Calu3 (cell line): ENCODE measurements around the gene PPIL1. TPM values are rescaled to one million over a fixed set of nuclear protein-coding genes. Genes with fewer than 3 reads are reported as not detected.

ENCODE experiments used
- BruUV-seq: library from RNA; stranded (reverse); fragments of 400-500 nt; replicated peaks from 2 replicates; lab custom pipeline; 2021; lab: Mats Ljungman, UMichigan
- CTCF ChIA-PET: fragments of 300-600 bp; sonication (Branson Sonifier 250); formaldehyde crosslinking; loops from one replicate; lab custom pipeline; 2022; ENCODE audit warnings: antibody characterized with exemption; lab: Charles Lee
- DNase-seq: peaks from one replicate; pipeline ENCODE4 v3.0.0; 2022
- H3K27ac Mint-ChIP-seq: one replicate; pipeline ENCODE4 v1.8.0; 2022; ENCODE audit warnings: mixed read lengths; ENCODE audit not compliant: unreplicated experiment
- H3K27me3 Mint-ChIP-seq: one replicate; pipeline ENCODE4 v1.8.0; 2022; ENCODE audit warnings: mixed read lengths; ENCODE audit not compliant: unreplicated experiment
- H3K36me3 Mint-ChIP-seq: one replicate; pipeline ENCODE4 v1.8.0; 2022; ENCODE audit warnings: mild to moderate bottlenecking, moderate library complexity, mixed read lengths; ENCODE audit not compliant: insufficient read depth, unreplicated experiment
- H3K4me1 Mint-ChIP-seq: one replicate; pipeline ENCODE4 v1.8.0; 2022; ENCODE audit warnings: mild to moderate bottlenecking, low read depth, mixed read lengths; ENCODE audit not compliant: unreplicated experiment
- H3K4me3 Mint-ChIP-seq: one replicate; pipeline ENCODE4 v1.8.0; 2022; ENCODE audit warnings: mild to moderate bottlenecking, low read depth, moderate library complexity, mixed read lengths; ENCODE audit not compliant: unreplicated experiment
- H3K9me3 Mint-ChIP-seq: one replicate; pipeline ENCODE4 v1.8.0; 2022; ENCODE audit warnings: low read depth, mixed read lengths; ENCODE audit not compliant: unreplicated experiment
- intact Hi-C: fragments of 100-400 bp; cut with micrococcal nuclease; formaldehyde crosslinking; loops from one replicate; pipeline ENCODE4 v1.10.0; 2022; ENCODE audit not compliant: unreplicated experiment
- total RNA-seq: library from RNA; stranded (reverse); gene quantifications from 2 replicates; pipeline ENCODE4 v1.2.3, GENCODE V29; 2022
- TF ChIP-seq, protein P1 (sequence below): fragments of 200-600 bp; IDR thresholded peaks from one replicate; pipeline ENCODE4 v1.8.0; 2022; ENCODE audit warnings: antibody characterized with exemption; ENCODE audit not compliant: unreplicated experiment

PPIL1 gene
- total RNA-seq, 1 experiment from 2014 or later, result 64.4 TPM

DNA sequence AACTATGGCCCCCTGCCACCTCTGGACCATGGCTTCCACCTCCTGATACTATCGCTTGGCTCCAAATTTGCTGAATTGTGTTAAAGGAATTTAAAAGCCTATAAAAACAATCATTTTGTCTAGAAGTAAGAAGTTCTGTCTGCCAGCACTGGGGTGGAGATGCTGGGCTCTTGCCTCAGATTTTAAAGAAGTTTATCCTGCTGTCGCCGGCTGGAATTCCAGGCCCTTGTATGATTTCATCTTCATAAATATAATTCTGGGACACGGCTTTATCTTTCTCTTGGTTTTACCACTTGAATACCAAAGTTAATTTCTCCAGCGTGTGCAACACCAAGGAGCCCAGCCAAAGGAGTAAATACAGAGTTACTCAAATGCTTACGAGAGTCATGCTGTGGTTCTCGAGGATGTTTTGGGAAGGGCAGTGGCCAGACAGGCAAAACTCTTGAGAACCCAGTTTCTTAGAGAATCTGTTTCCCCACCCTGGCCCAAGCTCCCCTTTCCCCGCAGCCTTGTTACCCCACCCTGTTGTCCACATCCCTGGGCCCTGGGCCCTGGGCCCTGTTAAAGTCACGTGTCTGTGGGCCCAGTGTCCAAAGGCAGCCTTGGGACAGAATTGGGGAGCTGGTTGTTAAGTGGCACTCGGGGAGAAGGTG is 43.1 kb upstream of the PPIL1 start:
- BruUV-seq, result no TSS peak
- H3K4me1 Mint-ChIP-seq, result peaks cover 64% of the 10 kb centered on the region
- H3K4me3 Mint-ChIP-seq, result no peak overlapping the region
- no peaks in the 10 kb centered on the region for H3K9me3 Mint-ChIP-seq
- peaks cover 40% of the 10 kb centered on the region for H3K36me3 Mint-ChIP-seq
- H3K27me3 Mint-ChIP-seq, result no peaks in the 10 kb centered on the region
- CTCF ChIA-PET, result interaction anchor here (0.7 kb wide), 1 partner anchor 127 kb away, joined by 3 read pairs; no protein-coding TSS in a partner anchor
- intact Hi-C loops, result loop anchor here (10.0 kb wide), 2 partner anchors 67 to 257 kb away; partner anchors contain the start of genes MTCH1 and PIM1
- DNase-seq, result no peak
- no peak overlapping the region for H3K27ac Mint-ChIP-seq
- TF ChIP-seq, protein P1, sequence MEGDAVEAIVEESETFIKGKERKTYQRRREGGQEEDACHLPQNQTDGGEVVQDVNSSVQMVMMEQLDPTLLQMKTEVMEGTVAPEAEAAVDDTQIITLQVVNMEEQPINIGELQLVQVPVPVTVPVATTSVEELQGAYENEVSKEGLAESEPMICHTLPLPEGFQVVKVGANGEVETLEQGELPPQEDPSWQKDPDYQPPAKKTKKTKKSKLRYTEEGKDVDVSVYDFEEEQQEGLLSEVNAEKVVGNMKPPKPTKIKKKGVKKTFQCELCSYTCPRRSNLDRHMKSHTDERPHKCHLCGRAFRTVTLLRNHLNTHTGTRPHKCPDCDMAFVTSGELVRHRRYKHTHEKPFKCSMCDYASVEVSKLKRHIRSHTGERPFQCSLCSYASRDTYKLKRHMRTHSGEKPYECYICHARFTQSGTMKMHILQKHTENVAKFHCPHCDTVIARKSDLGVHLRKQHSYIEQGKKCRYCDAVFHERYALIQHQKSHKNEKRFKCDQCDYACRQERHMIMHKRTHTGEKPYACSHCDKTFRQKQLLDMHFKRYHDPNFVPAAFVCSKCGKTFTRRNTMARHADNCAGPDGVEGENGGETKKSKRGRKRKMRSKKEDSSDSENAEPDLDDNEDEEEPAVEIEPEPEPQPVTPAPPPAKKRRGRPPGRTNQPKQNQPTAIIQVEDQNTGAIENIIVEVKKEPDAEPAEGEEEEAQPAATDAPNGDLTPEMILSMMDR, result no peak

DNA sequence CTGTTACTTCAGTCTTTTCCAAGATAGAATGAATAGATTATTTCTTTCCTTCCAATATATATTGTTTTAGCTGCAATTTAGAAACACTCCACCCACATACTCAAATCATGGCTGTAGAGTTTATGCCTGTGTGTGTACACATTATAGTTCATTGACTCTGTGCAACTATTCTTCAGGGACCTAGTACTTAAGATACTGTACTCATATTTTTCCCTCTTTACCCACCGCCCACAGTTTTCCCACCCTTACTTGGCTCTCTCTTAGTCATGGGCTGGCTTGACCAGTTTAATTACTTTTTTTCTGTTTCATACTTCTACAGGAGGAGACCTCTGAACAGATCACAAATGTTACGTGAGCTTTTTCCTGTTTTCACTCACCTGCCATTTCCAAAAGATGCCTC is 41.5 kb upstream of the PPIL1 start:
- CTCF ChIA-PET, result interaction anchor here (0.6 to 1.1 kb wide), 3 partner anchors 15 to 102 kb away, joined by 3 to 6 read pairs (median 4); no protein-coding TSS in a partner anchor
- Mint-ChIP-seq H3K9me3 (no peaks in the 10 kb centered on the region), H3K36me3 (peaks cover 33% of the 10 kb centered on the region), H3K4me3 (no peak overlapping the region), H3K27ac (peak overlapping the region; percentile 15), H3K27me3 (no peaks in the 10 kb centered on the region), H3K4me1 (peaks cover 74% of the 10 kb centered on the region)
- DNase-seq, result no peak
- intact Hi-C loops, result loop anchor here (10.0 kb wide), 2 partner anchors 69 to 259 kb away; partner anchors contain the start of genes MTCH1 and PIM1
- no TSS peak for BruUV-seq
- TF ChIP-seq, protein P1, result no peak

DNA sequence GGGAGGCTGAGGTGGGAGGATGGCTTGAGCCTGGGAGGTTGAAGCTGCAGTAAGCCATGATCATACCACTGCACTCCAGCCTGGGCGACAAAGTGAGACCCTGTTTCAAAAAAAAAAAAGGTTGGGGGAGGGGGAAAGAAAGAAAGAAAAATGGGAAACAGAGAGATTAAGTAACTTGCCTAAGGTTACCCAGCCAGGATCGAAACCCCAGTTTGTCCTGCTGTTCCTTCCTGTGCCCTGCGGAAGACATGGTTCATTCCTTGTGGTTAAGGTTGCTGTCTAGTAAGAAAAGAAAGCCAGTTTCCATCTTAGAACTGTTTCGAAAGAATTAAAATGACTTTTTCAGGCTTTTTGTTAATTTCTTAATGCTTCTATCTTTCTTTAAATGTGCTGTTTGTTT is 41.0 kb upstream of the PPIL1 start:
- CTCF ChIA-PET, result interaction anchor here (2.0 to 2.7 kb wide), 2 partner anchors 71 to 102 kb away, joined by 11 to 58 read pairs; partner anchors contain the start of gene MTCH1
- Mint-ChIP-seq H3K36me3 (peaks cover 33% of the 10 kb centered on the region), H3K27me3 (no peaks in the 10 kb centered on the region), H3K4me1 (peaks cover 69% of the 10 kb centered on the region), H3K27ac (peak overlapping the region; percentile 15), H3K4me3 (no peak overlapping the region), H3K9me3 (no peaks in the 10 kb centered on the region)
- DNase-seq, result no peak
- intact Hi-C loops, result loop anchor here (10.0 kb wide), 2 partner anchors 69 to 259 kb away; partner anchors contain the start of genes MTCH1 and PIM1
- TF ChIP-seq, protein P1, result no peak
- no TSS peak for BruUV-seq

GRCh38 chr6:36914227-36914794 is 39.7 kb upstream of the PPIL1 start:
- TF ChIP-seq, protein P1, result peak; percentile 47
- no peaks in the 10 kb centered on the region for H3K9me3 Mint-ChIP-seq
- peak overlapping the region; percentile 34 for H3K4me3 Mint-ChIP-seq
- peak; percentile 88 for DNase-seq
- H3K27ac Mint-ChIP-seq, result peak overlapping the region; percentile 68
- H3K36me3 Mint-ChIP-seq, result peaks cover 25% of the 10 kb centered on the region
- intact Hi-C loops, result loop anchor here (1.0 to 10.0 kb wide), 4 partner anchors 29 to 260 kb away; partner anchors contain the start of genes C6orf89, MTCH1 and PIM1
- CTCF ChIA-PET, result interaction anchor here (0.6 to 2.7 kb wide), 27 partner anchors 9 to 1012 kb away, joined by 3 to 58 read pairs (median 4); partner anchors contain the start of genes C6orf89, MTCH1, PIM1 and PPIL1
- H3K27me3 Mint-ChIP-seq, result no peaks in the 10 kb centered on the region
- BruUV-seq, result no TSS peak
- H3K4me1 Mint-ChIP-seq, result peaks cover 58% of the 10 kb centered on the region
